ENCODE results near the gene CC2D1A. TPM values are rescaled to one million over a fixed set of nuclear protein-coding genes. Genes with fewer than 3 reads are reported as not detected.

CC2D1A gene
- total RNA-seq, 1 experiment from 2014 or later, result 26.2 TPM

GRCh38 chr19:13975870-13976269, 69.9 kb downstream of the CC2D1A start:
- H3K4me3 ChIP-seq, result no peak overlapping the region
- H3K27me3 ChIP-seq, result no peaks in the 10 kb centered on the region
- H3K9me3 ChIP-seq, result no peaks in the 10 kb centered on the region
- peaks cover 5% of the 10 kb centered on the region for H3K36me3 ChIP-seq
- DNase-seq, result no peak

DNA sequence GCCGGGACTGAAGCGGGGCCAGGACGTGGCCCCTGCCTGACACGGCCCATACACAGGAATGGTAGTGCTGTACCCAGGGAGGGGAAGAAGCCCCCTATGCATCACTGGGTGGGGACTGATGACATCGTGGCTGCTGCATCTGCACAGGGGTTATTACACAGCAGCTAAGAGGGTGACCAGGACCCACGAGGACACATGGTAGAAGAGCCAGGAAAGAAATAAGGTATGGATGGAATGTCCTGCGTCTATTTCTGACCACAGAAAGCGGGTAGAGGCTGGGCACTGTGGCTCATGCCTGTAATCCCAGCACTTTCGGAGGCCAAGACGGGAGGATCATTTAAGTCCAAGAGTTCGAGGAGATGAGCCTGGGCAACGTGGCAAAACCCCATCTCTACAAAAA, 70.4 kb downstream of the CC2D1A start:
- no peaks in the 10 kb centered on the region for H3K9me3 ChIP-seq
- H3K4me3 ChIP-seq, result no peak overlapping the region
- no peaks in the 10 kb centered on the region for H3K27me3 ChIP-seq
- H3K36me3 ChIP-seq, result peaks cover 5% of the 10 kb centered on the region
- DNase-seq, result no peak

- Histone ChIP-seq H3K4me3 (no peak overlapping the region), H3K36me3 (peaks cover 2% of the 10 kb centered on the region; the same call in 1 of the 2 replicates), H3K27me3 (no peaks in the 10 kb centered on the region), H3K9me3 (no peaks in the 10 kb centered on the region)
- no peak for DNase-seq
These were observed 71.8 kb downstream of the CC2D1A start for GRCh38 chr19:13977803-13978202.

- DNase-seq, result no peak
- H3K27me3 ChIP-seq, result no peaks in the 10 kb centered on the region
- H3K36me3 ChIP-seq, result peaks cover under 1% of the 10 kb centered on the region; the same call in 1 of the 2 replicates
- H3K9me3 ChIP-seq, result no peaks in the 10 kb centered on the region
- no peak overlapping the region for H3K4me3 ChIP-seq
These were observed 72.6 kb downstream of the CC2D1A start for GRCh38 chr19:13978351-13979243.

GRCh38 chr19:13979244-13979615, 73.2 kb downstream of the CC2D1A start:
- no peaks in the 10 kb centered on the region for H3K27me3 ChIP-seq
- H3K9me3 ChIP-seq, result no peaks in the 10 kb centered on the region
- no peak overlapping the region for H3K4me3 ChIP-seq
- no peak for DNase-seq
- no peaks in the 10 kb centered on the region; the same call in 1 of the 2 replicates for H3K36me3 ChIP-seq

DNA sequence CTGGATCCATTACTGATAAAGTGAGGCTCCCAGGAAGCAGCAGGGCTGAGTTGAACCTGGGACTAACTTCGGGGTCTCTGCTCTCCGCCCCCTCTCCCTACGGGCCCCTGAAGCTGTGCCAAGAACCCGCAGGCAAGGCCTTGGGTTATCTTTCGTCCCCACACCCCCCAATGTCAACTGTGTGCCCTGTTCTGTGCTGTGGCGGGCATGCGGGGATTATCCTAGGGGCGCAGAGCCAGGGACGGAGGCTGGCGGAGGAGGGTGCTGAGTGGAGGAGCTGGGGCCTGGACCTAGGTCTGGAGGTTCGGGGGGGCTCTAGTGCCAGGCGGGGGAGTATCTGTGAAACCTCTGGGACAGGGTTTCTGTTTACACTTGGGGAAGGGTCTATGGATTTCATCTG, 73.7 kb downstream of the CC2D1A start:
- no peak for DNase-seq
- Histone ChIP-seq H3K4me3 (no peak overlapping the region), H3K9me3 (no peaks in the 10 kb centered on the region), H3K27me3 (no peaks in the 10 kb centered on the region), H3K36me3 (no peaks in the 10 kb centered on the region; the same call in 1 of the 2 replicates)

- Histone ChIP-seq H3K27me3 (no peaks in the 10 kb centered on the region), H3K36me3 (no peaks in the 10 kb centered on the region; the same call in 1 of the 2 replicates), H3K4me3 (no peak overlapping the region), H3K9me3 (no peaks in the 10 kb centered on the region)
- no peak for DNase-seq
These were observed 74.3 kb downstream of the CC2D1A start for GRCh38 chr19:13980340-13980739.

Other genes starting within 250 kb of the CC2D1A start
- 27.8 and 37.2 TPM in 2 replicates for gene MRI1, start 141.7 kb upstream of the CC2D1A start, total RNA-seq (2014; rRNA removed; shearing (Covaris generic); ENCODE audit: low replicate concordance)
- 70.3 and 247 TPM in 2 replicates for gene C19orf53, start 131.7 kb upstream of the CC2D1A start, total RNA-seq (2014; rRNA removed; shearing (Covaris generic); ENCODE audit: low replicate concordance)
- 4.8 and 7.9 TPM in 2 replicates for gene ZSWIM4, start 110.8 kb upstream of the CC2D1A start, total RNA-seq (2014; rRNA removed; shearing (Covaris generic); ENCODE audit: low replicate concordance)
- not detected in 2 replicates for gene NANOS3, start 29.1 kb upstream of the CC2D1A start, total RNA-seq (2014; rRNA removed; shearing (Covaris generic); ENCODE audit: low replicate concordance)
- 5.1 and 8.4 TPM in 2 replicates for gene BRME1, start 84 bp upstream of the CC2D1A start, total RNA-seq (2014; rRNA removed; shearing (Covaris generic); ENCODE audit: low replicate concordance)
- not detected in 2 replicates for gene PODNL1, start 32.2 kb downstream of the CC2D1A start, total RNA-seq (2014; rRNA removed; shearing (Covaris generic); ENCODE audit: low replicate concordance)
- 13.8 and 22.9 TPM in 2 replicates for gene DCAF15, start 46.3 kb downstream of the CC2D1A start, total RNA-seq (2014; rRNA removed; shearing (Covaris generic); ENCODE audit: low replicate concordance)
- gene RFX1, start 100.1 kb downstream of the CC2D1A start, total RNA-seq (2014; rRNA removed; shearing (Covaris generic); ENCODE audit: low replicate concordance), result 0.86 and 3.3 TPM in 2 replicates
- gene RLN3, start 121.9 kb downstream of the CC2D1A start, total RNA-seq (2014; rRNA removed; shearing (Covaris generic); ENCODE audit: low replicate concordance), result not detected in 2 replicates
- gene IL27RA, start 125.6 kb downstream of the CC2D1A start, total RNA-seq (2014; rRNA removed; shearing (Covaris generic); ENCODE audit: low replicate concordance), result 3.3 and 8.4 TPM in 2 replicates
- gene PALM3, start 155.9 kb downstream of the CC2D1A start, total RNA-seq (2014; rRNA removed; shearing (Covaris generic); ENCODE audit: low replicate concordance), result not detected in 2 replicates
- 1.6 and 2.3 TPM in 2 replicates for gene MISP3, start 166.6 kb downstream of the CC2D1A start, total RNA-seq (2014; rRNA removed; shearing (Covaris generic); ENCODE audit: low replicate concordance)
- gene C19orf67, start 179.6 kb downstream of the CC2D1A start, total RNA-seq (2014; rRNA removed; shearing (Covaris generic); ENCODE audit: low replicate concordance), result not detected in 2 replicates
- gene SAMD1, start 184.6 kb downstream of the CC2D1A start, total RNA-seq (2014; rRNA removed; shearing (Covaris generic); ENCODE audit: low replicate concordance), result 41.9 and 99.7 TPM in 2 replicates
- 22.7 and 48.4 TPM in 2 replicates for gene PRKACA, start 211.6 kb downstream of the CC2D1A start, total RNA-seq (2014; rRNA removed; shearing (Covaris generic); ENCODE audit: low replicate concordance)
- gene ASF1B, start 230.4 kb downstream of the CC2D1A start, total RNA-seq (2014; rRNA removed; shearing (Covaris generic); ENCODE audit: low replicate concordance), result 49.2 and 63.3 TPM in 2 replicates